Kidney glomerular epithelial cell (primary cell): ENCODE measurements around the gene BMF.
"Not testable (repeated sequence)": the region's sequence is repeated elsewhere in the genome, so short reads cannot be mapped to it uniquely, and the experiment has no call there.

Experiments used
- DNase-seq: peaks from one replicate; lab custom pipeline; 2025; lab: John Stamatoyannopoulos, UW

The BMF gene

GRCh38 chr15:40087991-40088928 lies 20.4 kb downstream of the BMF start:
- DNase-seq: no peak

GRCh38 chr15:40087068-40087810 lies 21.4 kb downstream of the BMF start:
- DNase-seq: no peak

GRCh38 chr15:40085266-40085665 lies 23.4 kb downstream of the BMF start:
- DNase-seq: no peak

GRCh38 chr15:40084650-40085049 lies 24.0 kb downstream of the BMF start:
- DNase-seq: no peak

- no peak for DNase-seq
Measured at GRCh38 chr15:40082195-40082883, 26.3 kb downstream of the BMF start.

GRCh38 chr15:40081691-40082194 lies 26.9 kb downstream of the BMF start:
- peak; percentile 21 for DNase-seq

GRCh38 chr15:40080847-40081246 lies 27.8 kb downstream of the BMF start:
- DNase-seq: no peak

- no peak for DNase-seq
Measured at GRCh38 chr15:40080104-40080503, 28.6 kb downstream of the BMF start.

GRCh38 chr15:40079456-40079855 lies 29.2 kb downstream of the BMF start:
- DNase-seq: no peak

- DNase-seq: peak; percentile 32
Measured at GRCh38 chr15:40075298-40076044, 33.2 kb downstream of the BMF start.

- not testable (repeated sequence) for DNase-seq
Measured at GRCh38 chr15:40074656-40075055, 34.0 kb downstream of the BMF start.

GRCh38 chr15:40073716-40074490 lies 34.8 kb downstream of the BMF start:
- DNase-seq: not testable (repeated sequence)

- no peak for DNase-seq
Measured at GRCh38 chr15:40072216-40072990, 36.3 kb downstream of the BMF start.

- DNase-seq: no peak
Measured at GRCh38 chr15:40070608-40071218, 38.0 kb downstream of the BMF start.

GRCh38 chr15:40070166-40070557 lies 38.5 kb downstream of the BMF start:
- no peak for DNase-seq

GRCh38 chr15:40069178-40070165 lies 39.2 kb downstream of the BMF start:
- DNase-seq: peak; percentile 84

- no peak for DNase-seq
Measured at GRCh38 chr15:40067921-40068624, 40.6 kb downstream of the BMF start.

- DNase-seq: no peak
Measured at GRCh38 chr15:40066589-40066988, 42.1 kb downstream of the BMF start.
